Hepatocyte (in vitro differentiated cells): Measurements from ENCODE around the gene ERGIC2. TPM values are rescaled to one million over a fixed set of nuclear protein-coding genes. Genes with fewer than 3 reads are reported as not detected.
"Not testable (repeated sequence)": the region's sequence is repeated elsewhere in the genome, so short reads cannot be mapped to it uniquely, and the experiment has no call there.

ENCODE experiments used
- DNase-seq: peaks from one replicate; pipeline ENCODE4 v3.0.0-alpha.2; 2016; ENCODE audit warnings: low spot score
- H2AFZ ChIP-seq: fragments of 200-600 bp; sonication (generic); 2 replicates; pipeline ENCODE4 v1.6.0; 2016; ENCODE audit warnings: antibody characterized with exemption, mild to moderate bottlenecking
- H3K27ac ChIP-seq: fragments of 200-600 bp; sonication (generic); 2 replicates; pipeline ENCODE4 v1.5.1; 2016; ENCODE audit warnings: mild to moderate bottlenecking
- H3K27me3 ChIP-seq: fragments of 200-600 bp; sonication (generic); 2 replicates; pipeline ENCODE4 v1.6.1; 2016
- H3K36me3 ChIP-seq: fragments of 200-600 bp; sonication (generic); replicated peaks from 2 replicates; pipeline ENCODE4 v1.5.1; 2016; ENCODE audit warnings: low read depth; ENCODE audit not compliant: insufficient read depth
- H3K4me1 ChIP-seq: fragments of 200-600 bp; sonication (generic); 2 replicates; pipeline ENCODE4 v1.5.1; 2016; ENCODE audit warnings: mild to moderate bottlenecking, moderate library complexity; ENCODE audit not compliant: insufficient read depth
- H3K4me2 ChIP-seq: fragments of 200-600 bp; sonication (generic); 2 replicates; pipeline ENCODE4 v1.6.0; 2016
- H3K4me3 ChIP-seq: fragments of 200-600 bp; sonication (generic); 2 replicates; pipeline ENCODE4 v1.5.1; 2016; ENCODE audit warnings: mild to moderate bottlenecking
- H3K79me2 ChIP-seq: fragments of 200-600 bp; sonication (generic); 2 replicates; pipeline ENCODE4 v1.6.0; 2017; ENCODE audit warnings: mild to moderate bottlenecking
- H3K9me2 ChIP-seq: fragments of 200-600 bp; sonication (generic); replicated peaks from 2 replicates; pipeline ENCODE4 v1.6.0; 2017; ENCODE audit warnings: mild to moderate bottlenecking; ENCODE audit not compliant: insufficient read depth
- H3K9me3 ChIP-seq: fragments of 200-600 bp; sonication (generic); 2 replicates; pipeline ENCODE4 v1.5.1; 2016; ENCODE audit warnings: low read depth, mild to moderate bottlenecking
- H4K20me1 ChIP-seq: fragments of 200-600 bp; sonication (generic); 2 replicates; pipeline ENCODE4 v1.6.0; 2016; ENCODE audit warnings: mild to moderate bottlenecking; ENCODE audit not compliant: insufficient read depth, poor library complexity, severe bottlenecking
- EZH2 ChIP-seq: fragments of 200-600 bp; sonication (generic); IDR thresholded peaks from 2 replicates; pipeline ENCODE4 v1.6.1; 2016; ENCODE audit warnings: antibody characterized with exemption, mild to moderate bottlenecking, borderline replicate concordance
- EZH2phosphoT487 ChIP-seq: fragments of 200-600 bp; sonication (generic); IDR thresholded peaks from one replicate; pipeline ENCODE4 v1.6.1; 2018; ENCODE audit warnings: antibody characterized with exemption, mild to moderate bottlenecking, low read depth, moderate library complexity; ENCODE audit not compliant: unreplicated experiment, severe bottlenecking
- WGBS: methylation state at CpG from one replicate; pipeline ENCODE4 v1.1.6; 2016; ENCODE audit warnings: low lambda C conversion rate; ENCODE audit errors: missing lambda C conversion rate; 5-methylcytosine and 5-hydroxymethylcytosine counted together
- polyA plus RNA-seq: library from polyadenylated mRNA; unstranded; fragments of >200 nt; fragmentation: Nextera tagmentation; extraction: Ambion mirVana; gene quantifications from 2 replicates; pipeline ENCODE4 v1.2.1, GENCODE V29; 2016
- total RNA-seq: library from RNA; depleted of rRNA; stranded (reverse); fragments of >200 nt; gene quantifications from 2 replicates; pipeline ENCODE4 v1.2.3, GENCODE V29; 2014
- TF ChIP-seq, protein P1 (sequence below): fragments of 200-600 bp; sonication (generic); IDR thresholded peaks from 2 replicates; pipeline ENCODE4 v1.5.1; 2016; ENCODE audit warnings: antibody characterized with exemption, mild to moderate bottlenecking; ENCODE audit not compliant: poor library complexity

The ERGIC2 gene
- total and polyA plus RNA-seq, 2 experiments from 2014 or later: 68.7 to 122 TPM

DNA sequence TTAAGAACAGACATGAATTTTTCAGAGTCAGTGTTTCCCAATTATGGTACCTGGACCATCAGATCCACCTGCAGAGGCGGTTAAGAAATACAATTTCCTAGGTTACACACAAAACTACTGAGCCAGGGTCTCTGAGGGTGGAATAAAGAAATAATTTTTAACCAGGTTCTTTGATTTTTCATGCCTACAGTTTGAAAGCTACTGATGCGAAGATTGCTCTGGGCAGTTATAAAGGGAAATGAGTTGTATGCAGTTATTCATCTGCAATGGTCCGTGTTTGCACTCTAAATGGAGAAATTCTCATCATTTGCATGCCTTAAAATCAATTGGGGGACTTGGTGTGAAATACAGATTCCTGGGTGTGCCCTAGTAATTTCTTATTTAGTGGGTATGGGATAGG, 89.7 kb downstream of the ERGIC2 start:
- no peak overlapping the region for H2AFZ ChIP-seq
- no peak overlapping the region for H3K4me2 ChIP-seq
- no peak for DNase-seq
- H3K4me3 ChIP-seq: no peak overlapping the region
- no peaks in the 10 kb centered on the region for H3K4me1 ChIP-seq
- no peaks in the 10 kb centered on the region for H3K27me3 ChIP-seq
- H4K20me1 ChIP-seq: no peaks in the 10 kb centered on the region
- no peaks in the 10 kb centered on the region for H3K9me3 ChIP-seq
- no peaks in the 10 kb centered on the region for H3K79me2 ChIP-seq
- no peak overlapping the region for H3K27ac ChIP-seq
- TF ChIP-seq EZH2 (no peak), EZH2phosphoT487 (no peak)
- TF ChIP-seq, protein P1, sequence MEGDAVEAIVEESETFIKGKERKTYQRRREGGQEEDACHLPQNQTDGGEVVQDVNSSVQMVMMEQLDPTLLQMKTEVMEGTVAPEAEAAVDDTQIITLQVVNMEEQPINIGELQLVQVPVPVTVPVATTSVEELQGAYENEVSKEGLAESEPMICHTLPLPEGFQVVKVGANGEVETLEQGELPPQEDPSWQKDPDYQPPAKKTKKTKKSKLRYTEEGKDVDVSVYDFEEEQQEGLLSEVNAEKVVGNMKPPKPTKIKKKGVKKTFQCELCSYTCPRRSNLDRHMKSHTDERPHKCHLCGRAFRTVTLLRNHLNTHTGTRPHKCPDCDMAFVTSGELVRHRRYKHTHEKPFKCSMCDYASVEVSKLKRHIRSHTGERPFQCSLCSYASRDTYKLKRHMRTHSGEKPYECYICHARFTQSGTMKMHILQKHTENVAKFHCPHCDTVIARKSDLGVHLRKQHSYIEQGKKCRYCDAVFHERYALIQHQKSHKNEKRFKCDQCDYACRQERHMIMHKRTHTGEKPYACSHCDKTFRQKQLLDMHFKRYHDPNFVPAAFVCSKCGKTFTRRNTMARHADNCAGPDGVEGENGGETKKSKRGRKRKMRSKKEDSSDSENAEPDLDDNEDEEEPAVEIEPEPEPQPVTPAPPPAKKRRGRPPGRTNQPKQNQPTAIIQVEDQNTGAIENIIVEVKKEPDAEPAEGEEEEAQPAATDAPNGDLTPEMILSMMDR: no peak
- 95% methylated on average over 3 of the region's 3 CpGs for WGBS
- H3K36me3 ChIP-seq: no peaks in the 10 kb centered on the region
- no peaks in the 10 kb centered on the region for H3K9me2 ChIP-seq

DNA sequence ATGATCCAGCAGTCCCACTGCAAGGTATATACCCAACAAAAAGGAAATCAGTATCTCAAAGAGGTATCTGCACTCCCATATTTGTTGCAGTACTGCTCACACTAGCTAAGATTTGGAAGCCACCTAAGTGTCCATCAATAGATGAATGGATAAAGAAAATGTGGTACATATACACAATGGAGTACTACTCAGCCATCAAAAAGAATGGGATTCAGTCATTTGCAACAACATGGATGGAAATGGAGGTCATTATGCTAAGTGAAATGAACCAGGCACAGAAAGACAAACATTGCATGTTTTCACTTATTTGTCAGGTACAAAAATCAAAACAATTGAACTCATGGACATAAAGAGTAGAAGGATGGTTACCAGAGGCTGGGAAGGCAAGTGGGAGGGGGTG, 90.5 kb downstream of the ERGIC2 start:
- not testable (repeated sequence) for H3K79me2 ChIP-seq, H3K4me2 ChIP-seq, H3K9me3 ChIP-seq, H3K4me3 ChIP-seq, DNase-seq, H3K4me1 ChIP-seq, H3K9me2 ChIP-seq, H3K36me3 ChIP-seq, H3K27ac ChIP-seq, H2AFZ ChIP-seq, H4K20me1 ChIP-seq, H3K27me3 ChIP-seq

DNA sequence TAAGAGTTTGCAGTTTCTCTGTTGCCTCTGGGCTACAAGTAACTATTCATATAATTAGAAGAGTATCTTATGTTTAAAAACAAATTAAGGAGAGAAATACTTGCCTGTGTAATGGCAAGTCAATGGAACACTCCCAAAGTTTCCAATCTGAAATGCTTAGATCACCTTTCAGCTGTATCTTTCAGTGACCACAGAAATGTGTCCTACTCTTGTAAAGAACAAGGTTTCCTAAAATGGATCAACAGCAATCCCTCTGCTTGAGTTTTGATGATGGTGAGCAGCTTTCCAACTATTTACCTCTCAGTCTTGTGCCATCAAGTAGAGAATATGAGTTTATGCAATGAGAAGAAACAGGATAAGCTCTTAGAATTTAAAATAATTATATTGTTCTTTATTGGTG, 92.9 kb downstream of the ERGIC2 start:
- H3K36me3 ChIP-seq: no peaks in the 10 kb centered on the region
- no peaks in the 10 kb centered on the region for H3K4me1 ChIP-seq
- H4K20me1 ChIP-seq: no peaks in the 10 kb centered on the region
- no peak overlapping the region for H3K4me2 ChIP-seq
- no peak overlapping the region for H3K4me3 ChIP-seq
- no peak for DNase-seq
- no peaks in the 10 kb centered on the region for H3K9me3 ChIP-seq
- TF ChIP-seq, protein P1: no peak
- no peak for TF ChIP-seq EZH2phosphoT487
- TF ChIP-seq EZH2: no peak
- no peaks in the 10 kb centered on the region for H3K9me2 ChIP-seq
- H3K27me3 ChIP-seq: no peaks in the 10 kb centered on the region
- H3K79me2 ChIP-seq: no peaks in the 10 kb centered on the region
- no peak overlapping the region for H3K27ac ChIP-seq
- peak overlapping the region; percentile 24 for H2AFZ ChIP-seq

DNA sequence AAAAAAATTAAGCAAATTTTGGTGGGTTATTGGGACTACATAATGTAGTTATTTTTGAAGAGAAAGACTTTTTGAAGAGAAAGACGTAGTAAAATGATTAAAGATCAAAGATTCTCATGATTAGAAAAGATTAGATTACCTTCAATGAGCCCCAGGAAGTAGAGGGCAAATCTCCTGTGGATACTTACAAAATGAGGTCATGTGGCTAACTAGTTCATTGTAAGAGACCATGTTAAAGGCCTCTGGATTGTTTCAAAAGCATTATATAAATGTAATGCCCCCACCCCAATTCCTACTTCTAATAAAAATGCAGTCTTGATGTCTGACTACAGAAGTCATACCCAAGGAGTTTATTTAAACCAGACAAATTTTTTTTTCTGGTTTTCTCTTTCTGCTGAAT, 93.3 kb downstream of the ERGIC2 start:
- H3K4me3 ChIP-seq: no peak overlapping the region
- DNase-seq: no peak
- H3K79me2 ChIP-seq: no peaks in the 10 kb centered on the region
- H3K9me3 ChIP-seq: no peaks in the 10 kb centered on the region
- no peaks in the 10 kb centered on the region for H4K20me1 ChIP-seq
- TF ChIP-seq EZH2phosphoT487: no peak
- TF ChIP-seq EZH2: no peak
- TF ChIP-seq, protein P1: no peak
- no peak overlapping the region for H3K27ac ChIP-seq
- H2AFZ ChIP-seq: peak overlapping the region; percentile 24
- H3K4me1 ChIP-seq: no peaks in the 10 kb centered on the region
- no peak overlapping the region for H3K4me2 ChIP-seq
- H3K9me2 ChIP-seq: no peaks in the 10 kb centered on the region
- WGBS: 28% methylated on average over 1 of the region's 1 CpG
- H3K36me3 ChIP-seq: no peaks in the 10 kb centered on the region
- H3K27me3 ChIP-seq: no peaks in the 10 kb centered on the region

Other genes with a start within 250 kb of the ERGIC2 start
- 4.4 and 5.2 TPM in 2 replicates for gene FAR2, start 231.9 kb downstream of the ERGIC2 start, total RNA-seq
- gene FAR2, start 231.9 kb downstream of the ERGIC2 start, polyA plus RNA-seq: 2.4 and 2.7 TPM in 2 replicates
- gene OVCH1, start 116.5 kb upstream of the ERGIC2 start, total RNA-seq: 0.12 and 0.53 TPM in 2 replicates
- gene OVCH1, start 116.5 kb upstream of the ERGIC2 start, polyA plus RNA-seq: not detected in 2 replicates